Breast epithelium (tissue), 4 donors: Measurements from ENCODE around the gene CSTF2T. TPM values are rescaled to one million over a fixed set of nuclear protein-coding genes. Genes with fewer than 3 reads are reported as not detected.

Source experiments
- DNase-seq, 2 donors: peaks; one replicate each; pipeline ENCODE4 v3.0.0-alpha.2; 2019; ENCODE audit warnings: low spot score in 2 of 2
- H3K27ac ChIP-seq, 2 donors: fragments of 200-600 bp; sonication (generic) in 1 of 2; one replicate each; pipeline ENCODE4 v1.5.1; 2016 to 2019; ENCODE audit warnings: mild to moderate bottlenecking in 1 of 2
- H3K27me3 ChIP-seq, 2 donors: fragments of 200-600 bp; sonication (generic) in 1 of 2; one replicate each; pipeline versions ENCODE4 v1.5.1 to v1.6.0; 2017 to 2019; ENCODE audit warnings: control low read depth in 1 of 2, mild to moderate bottlenecking in 1 of 2
- H3K36me3 ChIP-seq: fragments of 200-600 bp; one replicate; pipeline ENCODE4 v1.5.1; 2019
- H3K4me1 ChIP-seq, 2 donors: fragments of 200-600 bp; sonication (generic); one replicate each; pipeline ENCODE4 v1.5.1; 2016 to 2019; ENCODE audit warnings: control low read depth in 1 of 2
- H3K4me3 ChIP-seq, 3 donors: fragments of 200-600 bp; sonication (generic); 1 replicate in 2 of 3; 2 replicates in 1 of 3; pipeline ENCODE4 v1.5.1; 2016 to 2019; ENCODE audit warnings: mild to moderate bottlenecking in 3 of 3, moderate library complexity in 2 of 3
- H3K9me3 ChIP-seq, 2 donors: fragments of 200-600 bp; sonication (generic) in 1 of 2; one replicate each; pipeline ENCODE4 v1.5.1; 2016 to 2019; ENCODE audit warnings: control low read depth in 1 of 2
- POLR2A ChIP-seq: fragments of 450-650 bp; IDR thresholded peaks from one replicate; pipeline ENCODE4 v1.6.1; 2016; ENCODE audit warnings: antibody characterized with exemption, mild to moderate bottlenecking, moderate library complexity
- POLR2AphosphoS5 ChIP-seq, 3 donors: sonication (generic); formaldehyde crosslinking; IDR thresholded peaks; one replicate each; pipeline ENCODE4 v1.6.1; 2017; ENCODE audit warnings: antibody characterized with exemption in 3 of 3
- intact Hi-C: fragments of 100-400 bp; cut with DNase I; formaldehyde crosslinking; loops from one replicate; pipeline ENCODE4 v1.15.1; 2023; ENCODE audit warnings: low total_unique reads
- total RNA-seq, 3 donors: library from RNA; depleted of rRNA; stranded (reverse); fragments of >200 nt; gene quantifications; one replicate each; pipeline ENCODE4 v1.1.0, GENCODE V29; 2016
- TF ChIP-seq, protein P1 (sequence below), 3 donors: fragments of 450-650 bp; IDR thresholded peaks; one replicate each; pipeline ENCODE4 v1.5.1; 2016 to 2017; ENCODE audit warnings: antibody characterized with exemption in 3 of 3, mild to moderate bottlenecking in 3 of 3, moderate library complexity in 3 of 3

CSTF2T gene, protein sequence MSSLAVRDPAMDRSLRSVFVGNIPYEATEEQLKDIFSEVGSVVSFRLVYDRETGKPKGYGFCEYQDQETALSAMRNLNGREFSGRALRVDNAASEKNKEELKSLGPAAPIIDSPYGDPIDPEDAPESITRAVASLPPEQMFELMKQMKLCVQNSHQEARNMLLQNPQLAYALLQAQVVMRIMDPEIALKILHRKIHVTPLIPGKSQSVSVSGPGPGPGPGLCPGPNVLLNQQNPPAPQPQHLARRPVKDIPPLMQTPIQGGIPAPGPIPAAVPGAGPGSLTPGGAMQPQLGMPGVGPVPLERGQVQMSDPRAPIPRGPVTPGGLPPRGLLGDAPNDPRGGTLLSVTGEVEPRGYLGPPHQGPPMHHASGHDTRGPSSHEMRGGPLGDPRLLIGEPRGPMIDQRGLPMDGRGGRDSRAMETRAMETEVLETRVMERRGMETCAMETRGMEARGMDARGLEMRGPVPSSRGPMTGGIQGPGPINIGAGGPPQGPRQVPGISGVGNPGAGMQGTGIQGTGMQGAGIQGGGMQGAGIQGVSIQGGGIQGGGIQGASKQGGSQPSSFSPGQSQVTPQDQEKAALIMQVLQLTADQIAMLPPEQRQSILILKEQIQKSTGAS
- 10 to 100 TPM; 22.8 to 24.6 (median 23.2) TPM for total RNA-seq

DNA sequence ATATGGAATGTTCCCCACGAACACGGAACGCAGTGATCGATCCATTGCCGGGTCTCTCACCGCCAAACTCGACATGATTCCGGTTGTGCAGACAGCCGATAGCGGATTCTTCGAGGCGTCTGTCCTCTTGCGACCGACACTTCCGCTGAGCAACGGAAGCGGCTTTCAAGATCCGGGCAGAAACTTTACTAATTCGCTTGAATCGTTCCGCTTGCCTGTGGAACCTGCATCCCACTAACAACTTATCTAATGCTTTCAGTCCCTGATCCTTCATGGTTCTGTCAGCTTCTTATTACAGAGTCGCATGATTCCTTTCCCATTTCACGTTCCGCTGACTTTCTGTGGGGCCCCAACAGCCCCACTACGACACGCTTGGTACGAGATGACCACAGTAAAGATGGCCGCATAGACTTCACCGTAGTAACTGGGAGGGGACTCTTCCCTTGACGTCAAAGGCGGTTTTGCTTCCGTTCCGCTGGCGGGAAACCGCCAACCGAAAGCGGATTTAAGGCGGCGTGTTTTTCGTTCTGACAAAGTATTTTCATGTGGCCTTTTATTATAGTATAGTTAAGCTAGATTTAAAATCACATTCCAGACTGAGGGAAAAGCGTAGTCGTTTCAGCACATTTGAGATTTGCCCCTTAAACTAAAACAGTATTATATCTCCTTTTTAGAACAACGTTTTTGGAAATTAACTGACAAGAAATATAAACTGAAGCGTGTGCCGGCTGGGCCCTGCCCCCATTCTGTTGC is at the start of gene CSTF2T:
Gene CSTF2T, minus strand, starts transcription at position 121 of the 753 bp plus-strand sequence. Its CDS starts 46 bp downstream, at position 75.
- intact Hi-C loops: no loop called here
- Histone ChIP-seq H3K27me3 (no peaks in the 10 kb centered on the region), H3K4me3 (peak within 1 kb of the TSS; percentile 87 to 90 (median 88)), H3K27ac (peak within 1 kb of the TSS; percentile 96 to 97), H3K4me1 (peaks cover 8 to 21% of the 10 kb centered on the region in 2 donors), H3K9me3 (no peaks in the 10 kb centered on the region), H3K36me3 (no peaks in the 10 kb centered on the region)
- peak; percentile 82 to 83 for DNase-seq
- TF ChIP-seq POLR2A: peak; percentile 8
- peak; percentile 84 to 92 (median 91) for TF ChIP-seq POLR2AphosphoS5 (IDR thresholded peaks at IDR 0.05)
- TF ChIP-seq, protein P1, sequence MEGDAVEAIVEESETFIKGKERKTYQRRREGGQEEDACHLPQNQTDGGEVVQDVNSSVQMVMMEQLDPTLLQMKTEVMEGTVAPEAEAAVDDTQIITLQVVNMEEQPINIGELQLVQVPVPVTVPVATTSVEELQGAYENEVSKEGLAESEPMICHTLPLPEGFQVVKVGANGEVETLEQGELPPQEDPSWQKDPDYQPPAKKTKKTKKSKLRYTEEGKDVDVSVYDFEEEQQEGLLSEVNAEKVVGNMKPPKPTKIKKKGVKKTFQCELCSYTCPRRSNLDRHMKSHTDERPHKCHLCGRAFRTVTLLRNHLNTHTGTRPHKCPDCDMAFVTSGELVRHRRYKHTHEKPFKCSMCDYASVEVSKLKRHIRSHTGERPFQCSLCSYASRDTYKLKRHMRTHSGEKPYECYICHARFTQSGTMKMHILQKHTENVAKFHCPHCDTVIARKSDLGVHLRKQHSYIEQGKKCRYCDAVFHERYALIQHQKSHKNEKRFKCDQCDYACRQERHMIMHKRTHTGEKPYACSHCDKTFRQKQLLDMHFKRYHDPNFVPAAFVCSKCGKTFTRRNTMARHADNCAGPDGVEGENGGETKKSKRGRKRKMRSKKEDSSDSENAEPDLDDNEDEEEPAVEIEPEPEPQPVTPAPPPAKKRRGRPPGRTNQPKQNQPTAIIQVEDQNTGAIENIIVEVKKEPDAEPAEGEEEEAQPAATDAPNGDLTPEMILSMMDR (IDR thresholded peaks at IDR 0.05): no peak

DNA sequence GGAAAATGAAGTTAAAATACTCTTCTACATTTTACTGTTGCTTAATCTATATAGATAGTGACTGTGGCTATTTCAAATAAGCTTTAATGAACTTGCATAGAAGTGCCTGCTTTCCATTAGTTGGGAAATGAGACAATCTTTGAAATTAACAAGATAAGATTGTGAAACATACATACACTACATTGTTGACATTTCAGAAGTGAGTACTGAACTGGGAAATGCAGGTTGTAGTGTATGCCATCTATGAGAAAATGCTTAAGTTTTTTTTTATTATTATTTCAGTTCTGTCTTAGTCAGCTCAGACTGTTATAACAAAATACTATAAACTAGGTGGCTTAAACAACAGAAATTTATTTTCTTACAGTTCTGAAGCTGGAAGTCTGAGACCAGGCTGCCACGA is 49.6 kb upstream of the CSTF2T start:
- H3K27ac ChIP-seq: no peak overlapping the region
- H3K36me3 ChIP-seq: no peaks in the 10 kb centered on the region
- intact Hi-C loops: no loop called here
- H3K4me3 ChIP-seq: no peak overlapping the region
- no peaks in the 10 kb centered on the region for H3K9me3 ChIP-seq
- no peaks in the 10 kb centered on the region for H3K27me3 ChIP-seq
- H3K4me1 ChIP-seq: no peaks in the 10 kb centered on the region
- no peak for TF ChIP-seq POLR2A
- TF ChIP-seq POLR2AphosphoS5 (IDR thresholded peaks at IDR 0.05): no peak
- TF ChIP-seq, protein P1 (IDR thresholded peaks at IDR 0.05): no peak
- DNase-seq: no peak

DNA sequence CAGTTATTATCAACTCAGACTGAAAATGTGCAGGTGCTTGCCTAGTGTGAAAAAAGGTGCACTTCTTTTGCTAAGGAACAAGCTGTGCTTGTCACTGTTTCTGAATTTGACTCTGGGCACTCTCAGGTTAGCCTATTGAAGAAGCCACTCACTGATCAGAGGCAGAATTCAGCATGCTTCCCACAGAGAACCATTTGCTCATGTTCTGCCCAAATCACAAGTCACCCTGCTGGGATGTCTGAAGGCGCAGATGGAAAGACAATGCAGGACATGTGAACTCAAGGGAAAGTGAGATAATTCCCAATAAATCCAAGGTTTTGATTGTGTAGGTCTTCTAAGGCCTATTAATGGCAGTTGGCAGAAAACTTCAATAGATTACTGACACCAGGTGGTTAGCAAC is 47.8 kb upstream of the CSTF2T start:
- H3K27me3 ChIP-seq: no peaks in the 10 kb centered on the region
- no peak overlapping the region for H3K4me3 ChIP-seq
- no peaks in the 10 kb centered on the region for H3K36me3 ChIP-seq
- DNase-seq: no peak
- TF ChIP-seq, protein P1 (IDR thresholded peaks at IDR 0.05): no peak
- no peak for TF ChIP-seq POLR2AphosphoS5 (IDR thresholded peaks at IDR 0.05)
- no peak for TF ChIP-seq POLR2A
- no peaks in the 10 kb centered on the region for H3K9me3 ChIP-seq
- H3K27ac ChIP-seq: no peak overlapping the region
- H3K4me1 ChIP-seq: no peaks in the 10 kb centered on the region
- intact Hi-C loops: no loop called here

DNA sequence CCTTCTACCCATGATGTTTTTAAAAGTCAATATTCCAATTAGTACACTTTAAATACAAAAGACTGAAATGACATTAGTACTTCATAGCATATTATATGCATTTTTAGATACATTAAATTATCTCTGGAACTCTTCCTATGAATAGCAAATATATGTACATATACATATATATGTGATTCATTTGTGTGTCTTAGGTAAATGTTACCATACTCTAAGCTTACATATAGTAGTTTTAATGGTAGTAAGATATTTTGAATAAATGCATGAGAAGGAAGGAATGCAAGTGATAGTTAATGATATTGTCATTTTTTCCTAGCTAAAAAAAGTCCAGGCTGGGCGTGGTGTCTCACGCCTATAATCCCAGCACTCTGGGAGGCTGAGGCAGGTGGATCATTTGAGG is 46.0 kb upstream of the CSTF2T start:
- no peaks in the 10 kb centered on the region for H3K27me3 ChIP-seq
- intact Hi-C loops: no loop called here
- no peaks in the 10 kb centered on the region for H3K9me3 ChIP-seq
- H3K36me3 ChIP-seq: no peaks in the 10 kb centered on the region
- DNase-seq: no peak
- TF ChIP-seq POLR2AphosphoS5 (IDR thresholded peaks at IDR 0.05): no peak
- TF ChIP-seq, protein P1 (IDR thresholded peaks at IDR 0.05): no peak
- TF ChIP-seq POLR2A: no peak
- no peak overlapping the region for H3K27ac ChIP-seq
- H3K4me1 ChIP-seq: no peaks in the 10 kb centered on the region
- H3K4me3 ChIP-seq: no peak overlapping the region
